ENCODE measurements around the gene SLC35C1.
"Not testable (repeated sequence)": the region's sequence is repeated elsewhere in the genome, so short reads cannot be mapped to it uniquely, and the experiment has no call there.

GRCh38 chr11:45840251-45840650 lies 35.3 kb downstream of the SLC35C1 start:
- not testable (repeated sequence) for TF ChIP-seq CTCF (conservative IDR thresholded peaks at IDR 0.05; ENCODE audit: low read length); EZH2phosphoT487 (IDR thresholded peaks at IDR 0.05; ENCODE audit: borderline replicate concordance)

All from Loucy (cell line).